GM20431 (cell line): ENCODE measurements around the gene TELO2.
"Not testable (repeated sequence)": the region's sequence is repeated elsewhere in the genome, so short reads cannot be mapped to it uniquely, and the experiment has no call there.

Source experiments
- in situ Hi-C: fragments of 300-500 bp; cut with MseI, MboI; formaldehyde crosslinking; loops from one replicate; pipeline ENCODE4 v1.15.0; 2020; ENCODE audit warnings: low sequenced_read_pairs; ENCODE audit not compliant: unreplicated experiment

Gene TELO2

DNA sequence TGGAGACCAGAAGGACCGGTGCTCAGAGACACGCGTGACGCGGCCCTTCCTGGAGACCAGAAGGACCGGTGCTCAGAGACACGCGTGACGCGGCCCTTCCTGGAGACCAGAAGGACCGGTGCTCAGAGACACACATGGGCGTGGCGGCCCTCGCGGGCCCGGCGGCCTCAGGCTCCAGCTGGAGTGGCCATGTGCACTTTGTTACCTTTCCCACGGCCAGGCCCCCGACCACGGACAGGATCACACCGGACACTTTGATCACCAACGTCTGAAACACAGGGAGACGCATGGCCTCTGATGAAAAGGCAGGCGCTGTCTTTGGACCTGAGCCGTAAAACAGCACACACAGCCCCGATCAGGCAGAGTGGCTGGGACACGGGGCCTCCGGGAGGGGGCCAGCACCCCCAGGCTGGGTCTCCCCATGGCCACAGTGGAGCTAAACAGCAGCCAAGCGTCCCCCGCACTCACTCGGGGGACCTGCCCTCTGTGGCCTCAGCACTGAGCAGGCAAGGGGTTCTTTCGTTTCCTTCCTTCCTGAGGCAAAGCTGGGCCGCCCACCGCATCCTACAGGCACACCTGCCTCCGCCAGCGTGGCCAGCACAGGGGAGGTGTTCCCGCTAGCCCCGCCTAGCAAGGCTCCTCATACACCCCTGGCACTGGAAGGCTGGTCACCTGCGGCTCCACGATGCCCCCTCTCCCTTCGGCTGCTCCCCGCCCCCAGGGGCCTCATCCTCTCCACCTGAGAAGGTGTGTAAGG is 35.5 kb upstream of the TELO2 start:
- in situ Hi-C loops, result no loop called here

DNA sequence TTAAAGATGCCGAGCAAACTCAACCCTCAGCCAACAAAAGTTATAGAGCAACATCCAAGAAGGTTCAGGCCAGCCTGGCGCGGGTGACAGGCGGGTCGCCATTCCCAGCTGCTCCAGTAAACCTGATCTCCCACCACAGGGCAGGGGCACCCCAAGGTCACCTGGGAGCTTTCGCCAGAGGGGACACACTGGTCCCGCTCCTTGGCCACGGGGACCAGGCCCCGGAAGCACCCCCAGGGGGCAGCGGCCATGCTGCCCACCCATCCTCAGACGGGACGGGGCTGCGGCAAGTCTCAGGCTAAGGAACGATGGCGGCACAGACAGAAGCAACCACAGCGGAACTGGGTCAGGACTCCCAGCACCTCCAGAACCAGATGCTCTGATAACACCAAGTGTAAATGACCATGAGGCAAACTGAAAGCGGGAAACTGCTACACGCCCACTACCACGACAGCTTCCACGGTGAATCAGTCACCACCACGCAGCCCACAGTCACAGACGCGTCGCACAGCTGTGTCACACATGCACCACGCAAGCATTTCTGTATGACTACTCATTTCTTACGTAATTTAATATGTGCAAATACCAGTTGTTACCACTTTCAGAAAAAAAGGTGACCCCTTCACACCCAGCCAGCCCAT is 34.7 kb upstream of the TELO2 start:
- in situ Hi-C loops, result no loop called here

DNA sequence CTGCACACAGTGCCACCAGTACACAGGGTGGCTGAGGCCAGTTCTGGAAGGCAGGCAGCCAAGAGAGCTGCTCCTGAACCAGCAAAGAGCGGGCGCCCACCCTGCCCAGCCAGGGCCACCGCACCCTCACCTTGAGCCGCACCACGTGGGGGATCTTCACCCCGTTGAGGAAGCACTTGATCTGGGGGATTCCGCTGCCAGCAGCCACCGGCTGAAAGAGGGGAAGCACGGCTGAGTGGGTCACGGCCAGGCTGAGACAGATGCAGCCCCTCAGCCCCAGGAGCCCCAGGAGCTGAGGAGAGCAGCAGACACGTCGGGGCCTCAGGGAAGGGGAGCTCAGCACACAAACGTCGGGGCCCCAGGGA is 34.2 kb upstream of the TELO2 start:
- in situ Hi-C loops, result no loop called here

DNA sequence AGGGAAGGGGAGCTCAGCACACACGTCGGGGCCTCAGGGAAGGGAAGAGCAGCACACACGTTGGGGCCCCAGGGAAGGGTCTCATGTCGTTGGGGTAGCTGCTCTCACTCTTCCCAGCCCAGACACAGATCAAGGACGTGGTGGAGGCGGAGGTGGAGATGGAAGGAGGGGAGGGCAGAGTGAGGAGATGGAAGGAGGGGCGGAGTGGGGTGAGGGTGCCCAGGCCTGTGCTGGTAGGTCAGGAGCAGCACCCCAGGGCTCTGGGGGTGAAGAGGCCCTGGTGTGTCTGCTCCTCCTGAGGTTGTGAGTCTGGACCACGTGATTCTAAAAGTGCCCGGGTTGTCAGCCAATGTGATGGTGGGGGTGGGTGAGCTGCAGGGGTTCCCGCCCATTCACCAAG is 33.2 kb upstream of the TELO2 start:
- in situ Hi-C loops, result no loop called here

DNA sequence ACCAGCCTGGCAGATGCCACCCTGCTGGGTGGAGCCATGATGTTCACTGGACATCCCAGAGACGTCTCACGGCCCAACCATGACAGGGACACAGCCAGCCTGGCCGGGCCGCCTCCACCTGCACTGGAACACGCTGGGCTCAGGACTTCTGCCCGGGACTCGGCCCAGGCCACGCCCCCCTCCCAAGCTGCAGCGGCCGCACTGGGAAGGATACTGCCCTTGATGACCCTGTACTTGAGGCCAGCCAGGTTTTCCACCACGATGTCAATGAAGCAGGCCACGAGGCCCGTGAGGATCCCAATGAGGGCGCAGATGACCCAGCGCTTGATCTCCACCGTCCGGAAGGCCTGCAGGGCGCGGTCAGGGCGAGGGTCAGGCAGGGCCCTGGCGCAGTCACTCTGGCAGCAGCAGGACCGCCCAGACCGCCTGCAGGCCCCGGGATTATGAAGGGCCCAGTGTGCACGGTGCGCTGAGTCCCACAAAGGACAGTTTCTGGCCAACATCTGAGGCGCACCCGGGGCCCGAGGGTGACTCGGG is 32.5 kb upstream of the TELO2 start:
- in situ Hi-C loops, result no loop called here

DNA sequence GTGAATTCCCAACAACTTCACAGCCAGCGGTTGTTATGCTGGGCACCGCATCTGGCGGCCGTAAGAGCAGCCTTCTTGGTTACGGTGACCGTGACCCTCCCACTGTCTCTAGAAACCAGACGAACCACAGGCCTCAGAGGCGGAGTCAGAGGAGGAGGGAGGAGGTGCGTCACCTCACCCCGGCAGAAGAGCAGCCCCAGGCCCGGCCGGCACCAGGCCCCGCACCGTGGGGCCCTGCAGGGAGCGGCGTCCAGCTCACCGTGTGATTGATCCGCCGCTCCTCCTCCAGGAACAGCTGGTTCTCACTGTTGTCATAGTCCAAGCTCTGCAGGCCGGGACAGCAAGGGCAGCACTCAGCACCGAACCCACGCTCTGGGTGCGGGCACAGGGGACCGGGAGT is 32.0 kb upstream of the TELO2 start:
- in situ Hi-C loops, result no loop called here

DNA sequence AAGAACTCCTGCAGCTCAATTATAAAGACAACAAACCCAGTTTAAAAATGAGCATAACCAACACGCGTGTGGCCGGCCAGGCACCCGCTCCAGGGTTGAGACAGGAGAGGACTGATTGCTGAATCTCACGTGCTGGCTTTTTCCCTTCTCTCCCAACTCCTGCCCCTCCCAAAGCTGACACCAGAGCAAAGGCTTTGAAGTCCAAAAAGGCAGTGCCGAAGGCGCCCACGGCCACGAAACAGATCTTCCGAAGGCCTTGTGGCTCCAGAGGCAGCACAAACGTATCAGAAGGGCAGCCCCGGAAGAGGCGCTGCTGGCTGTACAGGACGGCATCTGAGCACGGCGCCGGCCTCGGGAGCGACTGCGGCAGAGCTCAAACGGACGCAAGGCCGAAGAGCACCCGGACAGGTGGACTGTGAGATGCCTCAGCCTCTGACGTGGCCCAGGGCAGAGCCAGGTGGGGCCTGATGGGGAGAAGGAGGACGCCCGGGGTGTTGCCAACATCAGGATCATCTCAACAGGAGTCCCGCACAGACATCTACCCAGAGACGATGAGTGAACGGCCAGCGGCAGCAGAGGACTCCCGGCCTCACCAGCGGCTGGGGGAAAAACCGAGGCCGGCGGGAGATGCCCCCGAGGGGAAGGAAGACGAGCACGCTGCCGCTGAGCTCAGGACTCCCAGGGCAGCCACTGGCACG is 28.8 kb upstream of the TELO2 start:
- in situ Hi-C loops, result no loop called here

DNA sequence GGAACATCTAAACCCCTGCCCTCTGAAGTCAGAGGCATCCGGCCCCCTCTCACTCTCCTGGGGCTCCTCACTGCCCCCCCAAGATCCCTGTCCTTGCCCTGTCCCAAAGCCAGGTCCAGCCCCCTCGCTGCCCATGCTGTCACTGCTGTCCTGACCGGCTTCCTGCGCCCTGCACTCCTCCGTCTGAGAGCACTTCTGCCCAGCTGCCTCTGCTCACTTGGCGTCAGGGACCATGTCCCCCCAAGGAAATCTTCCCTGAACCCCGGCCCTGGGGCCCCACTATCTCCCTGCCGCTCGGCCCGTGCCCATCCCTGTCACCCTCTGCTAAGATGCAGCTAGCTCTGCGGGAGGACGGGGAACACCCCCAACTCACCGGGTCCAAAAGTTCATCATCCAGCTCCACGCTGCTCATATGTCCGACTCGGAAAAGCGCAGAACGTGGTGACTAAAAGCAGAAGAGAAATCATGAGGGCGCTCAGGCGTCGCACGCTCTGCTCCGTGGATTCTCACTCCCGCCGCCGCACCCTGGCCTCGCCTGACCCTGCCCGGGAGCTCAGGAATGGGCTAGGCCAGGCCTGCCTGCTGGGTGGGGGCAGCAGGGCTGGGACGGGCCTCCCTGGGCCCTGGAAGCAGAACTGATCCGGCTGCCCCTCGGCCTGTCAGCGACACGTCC is 28.1 kb upstream of the TELO2 start:
- in situ Hi-C loops, result no loop called here

DNA sequence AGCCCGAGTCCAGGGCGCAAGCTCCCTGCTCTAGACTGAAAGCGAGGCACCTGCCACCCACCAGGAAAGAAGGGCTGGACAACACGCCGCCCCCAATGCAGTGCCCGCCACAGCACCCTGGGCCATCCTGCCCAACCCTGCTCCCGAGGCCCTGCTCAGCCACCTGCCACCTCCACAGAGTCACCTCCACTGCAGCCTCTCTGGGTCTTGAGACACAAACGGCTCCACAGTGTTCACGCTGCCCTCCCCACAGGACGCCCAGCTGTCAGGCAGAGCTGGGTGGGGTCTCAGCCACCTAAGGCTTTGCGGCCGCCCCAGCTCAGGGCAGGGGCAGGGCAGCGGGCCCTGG is 27.6 kb upstream of the TELO2 start:
- in situ Hi-C loops, result no loop called here

DNA sequence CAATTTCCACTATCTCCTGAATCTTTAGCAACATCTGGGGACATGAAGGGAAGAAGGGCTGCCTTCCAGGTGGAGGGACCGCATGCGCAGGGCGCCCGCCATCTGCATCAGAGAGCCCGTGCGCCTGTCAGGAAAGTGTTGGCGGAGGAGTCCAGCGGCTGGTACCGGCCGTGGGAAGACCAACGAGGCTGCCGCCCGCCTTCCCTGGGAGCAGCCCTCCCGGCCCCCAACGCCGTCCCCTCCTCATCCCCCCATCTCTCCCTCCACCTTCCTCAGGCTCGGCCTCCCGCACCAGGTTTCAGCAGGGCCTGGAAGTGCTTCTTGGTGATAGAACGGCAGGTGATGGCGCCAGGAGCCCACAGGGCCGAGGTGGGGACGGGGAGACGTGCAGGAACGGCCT is 27.1 kb upstream of the TELO2 start:
- in situ Hi-C loops, result no loop called here

DNA sequence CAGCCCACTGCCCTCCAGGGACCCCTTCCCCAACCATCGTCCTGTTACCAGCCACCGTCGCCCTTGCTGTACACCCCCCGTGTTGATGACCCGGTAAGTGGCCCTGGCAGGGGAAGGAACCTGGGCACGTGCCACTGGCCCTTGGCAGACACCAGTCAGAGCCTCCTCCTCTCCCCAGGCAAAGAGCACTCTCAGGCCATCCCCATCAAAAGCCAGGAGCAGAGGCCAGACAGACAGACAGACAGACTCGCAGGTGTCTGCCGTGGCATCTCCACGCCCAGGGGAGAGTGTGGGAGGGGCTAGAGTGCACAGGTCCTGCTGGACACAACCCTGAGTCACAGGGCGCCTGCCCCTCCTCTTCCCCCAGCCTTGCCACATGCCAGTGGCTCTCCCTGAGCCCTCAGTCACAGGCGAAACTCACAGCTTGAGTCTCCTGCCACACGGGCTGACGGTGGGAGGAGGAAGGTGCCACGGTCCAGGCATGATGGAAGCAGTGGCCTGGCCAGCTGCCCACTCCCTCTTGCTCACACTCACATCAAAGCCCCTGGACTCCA is 26.1 kb upstream of the TELO2 start:
- in situ Hi-C loops, result no loop called here

DNA sequence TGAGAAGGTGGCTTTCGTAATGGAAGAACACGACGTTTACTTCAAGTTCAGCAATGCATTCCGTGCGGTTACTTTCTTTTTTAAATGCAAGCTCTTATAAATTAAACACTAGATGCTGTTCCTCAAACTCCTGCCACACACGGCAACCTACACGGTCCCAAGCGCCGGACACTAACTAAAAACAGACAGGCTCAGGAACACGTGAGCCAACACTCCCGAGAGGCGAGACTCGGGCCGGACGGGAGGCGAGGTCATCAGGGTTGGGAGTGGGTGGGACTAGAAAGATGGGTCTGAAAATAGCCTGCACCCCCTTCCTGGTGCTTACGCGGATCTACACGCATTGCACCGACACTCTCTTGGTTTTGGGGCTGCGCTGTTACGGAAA is 24.7 kb upstream of the TELO2 start:
- in situ Hi-C loops, result no loop called here

DNA sequence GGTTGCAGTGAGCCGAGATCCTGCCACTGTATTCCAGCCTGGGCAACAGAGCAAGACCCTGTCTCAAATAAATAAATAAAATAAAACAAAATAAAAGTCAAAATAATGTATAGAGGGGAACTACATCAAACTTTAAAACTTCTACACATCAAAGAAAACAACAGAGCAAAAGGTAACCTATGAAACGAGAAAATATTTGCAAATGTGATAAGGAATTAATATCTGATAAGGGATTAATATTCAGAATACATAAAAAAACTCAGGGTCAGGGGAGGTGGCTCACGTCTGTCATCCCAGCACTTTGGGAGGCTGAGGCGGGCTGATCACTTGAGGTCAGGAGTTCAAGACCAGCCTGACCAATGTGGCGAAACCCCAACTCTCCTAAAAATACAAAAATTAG is 24.0 kb upstream of the TELO2 start:
- in situ Hi-C loops, result not testable (repeated sequence)

DNA sequence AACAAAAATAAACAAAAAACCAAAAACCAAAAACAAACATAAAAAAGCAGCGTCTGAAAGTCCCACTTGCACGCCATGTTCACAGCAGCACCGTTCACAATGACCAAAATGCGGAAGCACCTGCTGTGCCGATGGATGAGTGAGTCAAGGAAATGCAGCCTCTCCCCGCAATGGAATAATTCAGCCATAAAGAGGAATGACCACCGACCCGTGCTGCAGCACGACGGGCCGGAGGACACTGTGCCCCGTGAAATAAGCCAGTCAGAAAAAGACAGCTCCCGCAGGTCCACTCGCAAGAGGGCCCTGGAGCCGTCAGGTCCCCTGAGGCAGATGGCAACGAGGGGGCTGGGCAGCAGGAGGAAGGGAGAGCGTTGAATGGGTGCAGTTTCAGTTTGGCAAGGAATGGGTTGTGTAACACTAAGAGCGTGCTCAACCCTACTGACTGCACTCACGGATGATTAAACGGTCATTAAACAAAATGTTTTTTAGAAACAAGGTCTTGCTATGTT is 23.4 kb upstream of the TELO2 start:
- in situ Hi-C loops, result no loop called here

DNA sequence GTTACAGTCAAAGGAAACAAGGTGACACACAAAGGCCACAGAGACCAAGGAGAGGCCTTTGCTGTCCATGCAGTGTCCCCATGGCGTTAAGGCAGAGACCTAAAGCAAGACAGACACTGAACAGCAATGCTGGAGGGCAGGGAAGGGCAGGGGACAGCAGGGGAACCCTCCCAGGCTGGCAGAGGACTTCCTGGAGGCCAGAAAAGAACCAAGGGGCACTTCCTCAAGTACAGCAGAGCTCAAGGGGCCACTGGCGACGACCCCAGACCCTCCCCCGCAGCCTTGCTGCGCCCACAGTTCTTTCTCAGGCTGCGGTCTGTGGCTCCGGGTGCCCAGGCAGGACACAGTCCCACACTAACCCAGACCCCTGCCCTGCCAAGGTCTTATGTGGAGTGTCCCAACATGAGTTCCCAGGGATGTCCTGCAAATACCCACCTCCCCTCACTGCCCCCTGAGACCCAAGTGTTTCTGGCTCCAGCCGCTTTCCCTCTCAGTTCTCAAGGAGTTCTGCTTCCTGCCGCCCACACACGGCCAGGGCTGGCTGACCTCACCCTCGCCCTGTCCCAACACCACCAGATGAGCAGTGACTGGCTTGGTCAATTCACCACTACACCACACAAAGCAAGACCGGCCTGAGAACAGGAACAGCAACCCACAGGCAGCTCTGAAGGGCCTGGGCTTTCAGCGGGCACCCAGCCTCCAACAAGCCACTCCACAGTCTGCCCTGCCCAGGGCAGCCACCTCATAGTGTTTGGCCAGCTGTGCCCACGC is 22.5 kb upstream of the TELO2 start:
- in situ Hi-C loops, result no loop called here

DNA sequence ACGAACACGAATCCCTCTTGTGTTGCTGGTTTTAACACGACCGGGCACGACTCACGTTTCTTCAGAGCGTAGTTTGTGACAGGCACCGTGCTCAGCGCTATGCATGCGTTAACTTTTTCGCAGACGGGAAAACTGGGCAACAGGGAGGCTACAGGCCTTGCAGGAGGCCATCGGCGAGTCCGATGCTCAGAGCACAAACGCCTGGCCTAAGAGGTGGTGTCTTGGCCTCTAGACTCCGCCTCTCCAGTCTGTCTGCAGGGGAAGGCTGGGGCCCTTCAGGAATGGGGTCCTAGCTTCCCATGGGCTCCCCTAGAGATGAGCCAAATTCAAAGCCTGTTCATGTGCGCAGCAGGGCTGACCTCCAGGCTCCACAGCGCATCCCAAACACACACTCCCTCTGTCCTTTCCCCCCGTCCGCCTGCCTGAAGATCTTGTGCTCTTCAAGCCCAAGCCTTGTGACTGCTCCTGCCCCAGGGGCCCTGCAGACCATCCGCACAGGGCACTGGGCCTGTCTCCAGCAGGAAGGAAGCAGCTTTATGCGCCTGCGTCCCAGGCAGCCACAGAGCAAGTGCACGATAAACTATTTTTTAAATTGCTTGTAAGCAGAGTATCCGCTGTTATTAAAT is 21.5 kb upstream of the TELO2 start:
- in situ Hi-C loops, result no loop called here

DNA sequence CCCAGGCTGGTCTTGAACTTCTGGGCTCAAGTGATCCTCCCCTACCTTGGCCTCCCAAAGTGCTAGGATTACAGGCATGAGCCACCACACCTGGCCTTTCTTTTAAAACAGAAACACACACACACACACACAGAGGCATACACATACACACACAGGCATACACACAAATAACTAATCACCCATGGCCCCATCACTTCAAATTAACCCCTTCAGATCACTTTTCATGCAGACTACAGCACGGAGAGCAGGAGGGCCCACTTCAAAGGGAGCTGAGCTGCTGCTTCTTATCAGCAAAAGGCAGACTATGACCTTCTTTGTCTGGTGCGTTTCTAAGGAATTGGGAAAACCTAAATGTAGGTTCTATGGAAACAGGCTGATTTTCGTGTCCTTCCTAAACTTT is 20.2 kb upstream of the TELO2 start:
- in situ Hi-C loops, result no loop called here

DNA sequence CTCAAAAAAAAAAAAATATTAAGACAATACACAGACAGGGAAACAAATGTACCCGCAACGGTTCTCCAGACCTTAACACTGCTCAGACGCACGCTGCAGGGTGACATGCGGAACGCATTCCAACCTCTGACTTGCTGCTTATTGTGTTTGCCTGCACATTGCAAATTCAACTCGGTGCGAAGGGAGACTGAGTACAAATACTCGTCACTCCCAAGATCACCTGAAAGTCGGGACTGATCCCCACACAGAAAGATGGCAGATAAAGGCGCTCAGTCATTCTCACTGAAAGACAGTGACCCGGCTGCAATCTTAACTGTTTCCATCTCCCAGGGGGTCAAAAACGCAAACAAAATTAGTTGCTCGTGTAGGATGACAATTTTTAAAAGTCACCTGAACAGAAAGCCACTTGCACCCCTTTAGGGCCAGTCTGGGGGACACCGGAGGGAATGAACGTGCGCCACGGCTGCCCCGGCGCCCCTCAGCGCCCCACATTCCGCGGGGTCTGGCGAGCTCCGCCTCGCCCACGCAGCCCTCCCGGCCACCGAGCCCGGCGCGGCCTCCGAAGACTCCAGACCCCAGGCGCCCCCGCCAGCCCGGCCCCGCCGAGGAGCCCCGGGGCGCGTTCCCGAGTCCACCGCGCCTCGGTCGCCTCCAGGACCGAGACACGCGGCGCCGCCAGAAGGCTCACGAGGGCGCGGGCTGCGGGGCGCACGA is 18.9 kb upstream of the TELO2 start:
- in situ Hi-C loops, result no loop called here
